HG02938 (cell line): ENCODE results near the gene HABP4.

Experiments used
- ATAC-seq: cut with Tn5 transposase; IDR thresholded peaks from one replicate; pipeline ENCODE4 v1.9.1; 2021; ENCODE audit warnings: mild to moderate bottlenecking, moderate library complexity; ENCODE audit not compliant: unreplicated experiment

HABP4 gene

DNA sequence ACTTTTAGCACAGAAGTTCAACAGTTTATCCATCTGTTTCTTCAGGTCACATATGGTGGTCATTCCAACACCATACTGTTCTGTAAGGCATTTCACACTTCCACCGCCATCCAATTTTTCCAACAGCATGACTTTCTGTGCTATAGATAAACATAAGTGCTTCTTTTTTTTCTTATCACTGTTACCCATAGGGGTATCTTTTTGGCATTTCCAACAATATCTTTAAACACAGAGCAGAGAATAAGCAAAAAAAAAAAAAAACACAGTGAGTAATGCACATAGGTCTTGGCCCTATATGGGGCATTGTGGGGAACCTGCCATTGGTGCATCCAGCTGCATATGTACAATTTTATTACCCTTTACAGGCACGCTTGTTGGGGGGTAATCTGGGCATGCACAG, 19.6 kb upstream of the HABP4 start:
- ATAC-seq: no peak

DNA sequence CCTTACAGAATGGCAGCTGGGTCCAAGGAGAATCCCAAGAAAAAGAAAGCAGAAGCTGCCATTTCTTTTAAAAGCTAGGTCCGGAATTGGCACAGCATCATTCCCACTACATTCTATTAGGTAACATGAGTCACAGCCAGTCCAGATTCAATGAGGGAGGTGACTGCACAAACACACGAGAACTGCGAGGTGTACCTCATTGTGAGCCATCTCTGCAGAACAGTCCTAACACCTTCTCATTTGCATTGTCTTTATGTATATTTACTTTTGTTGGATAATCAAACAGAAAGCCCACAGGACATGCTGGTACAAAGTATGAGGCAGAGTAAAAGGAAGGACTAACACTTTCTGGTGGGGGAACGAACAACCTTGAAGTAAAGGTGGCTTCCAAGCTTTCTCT, 14.6 kb upstream of the HABP4 start:
- ATAC-seq: no peak

DNA sequence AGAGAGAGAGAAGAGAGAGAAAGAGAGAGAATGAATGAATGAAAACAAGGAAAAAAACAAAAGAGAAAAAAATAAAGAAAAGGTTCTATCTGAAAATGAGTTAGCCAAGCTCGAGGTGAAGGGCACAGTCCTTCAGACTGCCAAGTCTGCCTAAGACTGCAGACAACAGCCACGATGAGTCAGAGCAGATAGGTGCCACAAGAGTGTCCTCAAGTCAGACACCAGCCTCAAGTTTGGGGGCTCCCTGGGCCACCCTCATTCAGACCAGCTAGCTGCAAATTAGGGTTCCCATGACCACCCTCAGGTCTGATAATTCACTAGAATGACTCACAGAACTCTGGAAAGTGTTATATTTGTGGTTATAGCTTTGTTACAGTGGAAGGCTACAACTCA, 13.9 kb upstream of the HABP4 start:
- no peak for ATAC-seq

DNA sequence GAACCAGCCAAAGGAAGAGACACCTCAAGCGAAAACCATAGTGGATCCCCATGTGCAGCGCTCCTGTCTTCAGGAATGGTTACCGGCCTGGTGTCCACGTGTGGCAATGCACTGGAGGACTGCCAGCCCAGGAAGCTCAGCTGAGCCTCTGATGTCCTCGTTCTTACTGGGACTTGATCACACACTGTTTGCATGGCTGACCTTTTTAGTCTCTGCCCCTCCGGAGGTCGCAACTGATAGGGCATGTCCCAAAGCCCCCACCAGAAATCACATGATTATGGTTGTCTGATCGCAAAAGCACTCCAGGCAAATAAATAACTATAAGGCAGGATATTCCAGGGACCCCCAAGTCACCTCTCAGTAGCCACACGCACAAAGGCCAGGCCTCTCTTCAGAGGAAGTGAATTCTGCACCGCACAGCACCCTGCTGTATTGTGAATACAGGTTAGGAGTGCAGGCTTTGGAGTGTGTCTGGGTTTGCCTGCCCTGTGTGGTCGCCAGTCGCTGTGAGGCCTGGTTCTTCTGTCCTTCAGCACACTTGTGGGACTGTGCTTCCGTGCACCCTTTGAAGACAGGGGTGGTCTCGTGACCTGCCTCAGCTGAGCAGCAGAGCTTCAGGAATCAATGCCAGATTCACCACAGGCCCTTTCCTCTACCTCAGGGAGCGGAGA, 13.4 kb upstream of the HABP4 start:
- no peak for ATAC-seq

DNA sequence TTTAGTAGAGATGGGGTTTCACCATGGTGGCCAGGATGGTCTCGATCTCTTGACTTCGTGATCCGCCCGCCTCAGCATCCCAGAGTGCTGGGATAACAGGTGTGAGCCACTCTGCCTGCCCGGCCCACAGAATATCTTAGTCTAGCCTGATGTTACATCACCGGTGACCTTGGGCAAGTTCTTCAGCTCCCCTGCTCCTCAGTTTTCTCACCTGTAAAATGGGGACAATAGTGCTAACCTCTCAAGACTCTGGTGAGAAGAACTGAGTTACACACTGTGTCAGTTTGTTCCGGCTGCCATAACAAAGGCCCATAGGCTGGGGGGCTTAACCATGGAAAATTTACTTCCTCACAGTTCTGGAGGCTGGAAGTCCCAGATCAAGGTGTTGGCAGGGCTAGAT, 12.5 kb upstream of the HABP4 start:
- no peak for ATAC-seq

DNA sequence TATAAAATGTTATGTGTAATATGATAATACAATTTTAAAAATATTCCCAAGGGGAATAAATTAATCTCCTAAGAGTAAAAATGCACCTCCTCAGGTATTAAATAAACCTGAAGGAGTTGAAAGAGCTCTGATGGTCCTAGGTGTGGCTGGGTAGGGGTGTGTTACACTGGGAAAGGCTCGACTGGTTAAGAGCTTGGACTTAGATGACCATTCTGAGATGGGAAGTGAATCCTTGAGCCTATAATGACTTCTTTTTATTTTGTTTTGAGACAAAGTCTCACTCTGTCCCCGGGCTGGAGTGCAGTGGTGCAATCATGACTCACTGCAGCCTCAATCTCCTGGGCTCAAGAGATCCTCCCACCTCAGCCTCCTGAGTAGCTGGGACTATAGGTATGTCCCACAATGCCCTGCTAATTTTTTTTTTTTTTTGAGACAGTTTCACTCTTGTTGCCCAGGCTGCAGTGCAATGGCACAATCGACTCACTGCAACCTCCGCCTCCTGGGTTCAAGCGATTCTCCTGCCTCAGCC, 9.2 kb upstream of the HABP4 start:
- ATAC-seq: no peak

DNA sequence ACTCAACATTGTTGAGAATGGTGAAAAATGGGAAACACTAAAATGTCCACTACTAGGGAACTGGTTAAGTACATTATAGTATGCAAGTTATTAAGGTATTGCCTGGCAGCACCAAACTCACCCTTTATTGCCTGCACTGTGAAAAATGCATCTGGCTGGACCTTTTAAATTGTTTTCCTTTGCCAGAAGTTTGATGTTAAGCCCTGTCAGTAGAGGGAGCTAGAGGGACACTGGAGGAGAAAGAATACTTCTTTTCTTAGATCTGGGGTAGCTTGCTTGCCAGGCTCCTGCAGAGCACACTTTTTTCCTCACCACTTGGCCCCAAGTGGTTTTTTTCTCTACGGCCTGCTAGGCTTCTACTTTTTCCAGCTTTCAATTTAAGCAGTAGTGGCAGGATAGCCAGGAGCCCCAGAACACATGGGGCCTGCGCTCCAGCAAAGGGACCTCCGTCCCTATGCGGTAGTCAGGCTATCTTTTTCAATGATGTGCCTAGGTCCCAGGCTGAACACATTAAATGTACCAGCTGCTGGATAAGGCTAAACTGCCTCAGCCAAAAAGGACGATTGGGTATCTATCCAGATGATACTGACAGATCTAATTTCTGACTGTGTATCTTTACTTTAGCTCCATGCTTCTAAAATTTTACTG, 8.0 kb upstream of the HABP4 start:
- no peak for ATAC-seq

DNA sequence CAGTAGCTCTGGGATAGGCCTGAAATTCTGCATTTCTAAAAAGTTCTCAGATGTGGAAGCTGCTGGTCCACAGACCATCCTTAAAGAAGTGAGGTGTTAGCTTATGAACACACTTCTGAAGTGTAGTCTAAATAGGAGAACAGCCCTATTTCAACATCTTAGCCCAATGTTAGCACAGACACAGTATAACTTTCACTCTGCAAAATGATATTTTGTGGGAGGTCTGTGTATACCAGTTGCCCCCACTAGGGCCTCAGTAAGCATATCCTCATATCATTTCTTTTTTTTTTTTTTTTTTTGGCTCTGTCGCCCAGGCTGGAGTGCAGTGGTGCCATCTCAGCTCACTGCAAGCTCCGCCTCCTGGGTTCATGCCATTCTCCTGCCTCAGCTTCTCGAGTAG, 7.5 kb upstream of the HABP4 start:
- ATAC-seq: no peak

DNA sequence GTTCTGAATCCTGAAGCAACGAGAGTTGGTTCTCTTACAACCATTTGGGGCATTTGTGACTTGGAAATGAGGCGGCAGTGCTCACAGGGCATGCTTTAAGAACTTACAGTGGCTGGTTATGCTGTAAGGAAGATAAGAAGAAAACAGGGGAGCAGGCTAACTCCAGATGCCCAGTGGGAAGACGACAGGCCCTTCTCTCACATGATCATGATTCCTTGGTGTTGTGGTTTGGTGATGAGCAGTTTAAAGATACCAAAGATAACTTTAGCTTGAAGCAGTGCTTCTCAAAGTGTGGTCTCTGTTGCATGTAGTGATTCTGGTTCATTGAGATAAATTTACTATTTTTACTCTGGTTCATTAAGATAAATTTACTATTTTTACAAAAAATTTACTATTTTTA, 2.6 kb upstream of the HABP4 start:
- no peak for ATAC-seq

DNA sequence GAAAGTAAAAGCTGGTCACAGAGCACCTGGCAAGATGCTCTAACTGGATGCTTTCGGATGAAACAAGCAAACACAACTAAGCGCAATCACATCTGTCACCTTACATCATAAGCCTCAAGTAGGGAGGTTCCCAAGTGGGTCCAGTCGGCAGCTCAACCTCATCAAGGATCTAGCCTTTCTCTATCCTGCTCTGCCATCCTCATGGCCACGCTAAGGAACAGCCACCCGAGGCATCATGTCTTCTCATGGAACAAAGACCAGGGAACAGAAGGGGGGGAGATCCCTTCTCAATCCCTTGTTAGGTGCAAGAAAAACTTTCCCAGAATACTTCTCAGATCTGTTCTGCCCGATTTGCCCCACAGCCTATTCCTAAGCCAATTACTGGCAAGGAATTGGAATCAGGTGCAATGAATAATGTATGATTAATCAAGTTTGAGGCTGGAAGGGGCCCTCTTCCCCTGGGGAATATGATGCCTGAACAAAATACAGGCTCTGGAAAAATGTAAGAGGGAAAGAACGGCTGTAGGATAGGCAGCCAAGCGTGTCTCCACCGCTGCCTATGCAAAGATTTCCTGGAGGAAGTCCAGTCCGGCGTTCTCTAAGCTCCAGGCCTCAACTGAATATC, 1.3 kb upstream of the HABP4 start:
- ATAC-seq: no peak

DNA sequence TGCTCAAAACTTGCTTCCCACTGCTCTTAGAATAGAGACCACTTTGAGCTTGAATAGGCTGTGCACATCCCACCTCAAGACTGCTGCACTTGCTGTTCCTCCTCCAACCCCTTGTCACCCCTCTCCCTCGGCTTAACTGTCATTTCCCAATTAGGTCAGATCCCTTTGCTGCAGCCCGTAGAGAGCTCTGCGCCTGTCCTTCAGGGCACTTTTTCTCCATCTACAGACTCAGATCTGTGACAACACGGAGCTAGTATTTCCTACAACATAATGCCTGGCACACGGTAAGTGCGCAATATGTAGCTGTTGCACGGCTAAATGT, 485 bp upstream of the HABP4 start:
- peak; percentile 32 for ATAC-seq

DNA sequence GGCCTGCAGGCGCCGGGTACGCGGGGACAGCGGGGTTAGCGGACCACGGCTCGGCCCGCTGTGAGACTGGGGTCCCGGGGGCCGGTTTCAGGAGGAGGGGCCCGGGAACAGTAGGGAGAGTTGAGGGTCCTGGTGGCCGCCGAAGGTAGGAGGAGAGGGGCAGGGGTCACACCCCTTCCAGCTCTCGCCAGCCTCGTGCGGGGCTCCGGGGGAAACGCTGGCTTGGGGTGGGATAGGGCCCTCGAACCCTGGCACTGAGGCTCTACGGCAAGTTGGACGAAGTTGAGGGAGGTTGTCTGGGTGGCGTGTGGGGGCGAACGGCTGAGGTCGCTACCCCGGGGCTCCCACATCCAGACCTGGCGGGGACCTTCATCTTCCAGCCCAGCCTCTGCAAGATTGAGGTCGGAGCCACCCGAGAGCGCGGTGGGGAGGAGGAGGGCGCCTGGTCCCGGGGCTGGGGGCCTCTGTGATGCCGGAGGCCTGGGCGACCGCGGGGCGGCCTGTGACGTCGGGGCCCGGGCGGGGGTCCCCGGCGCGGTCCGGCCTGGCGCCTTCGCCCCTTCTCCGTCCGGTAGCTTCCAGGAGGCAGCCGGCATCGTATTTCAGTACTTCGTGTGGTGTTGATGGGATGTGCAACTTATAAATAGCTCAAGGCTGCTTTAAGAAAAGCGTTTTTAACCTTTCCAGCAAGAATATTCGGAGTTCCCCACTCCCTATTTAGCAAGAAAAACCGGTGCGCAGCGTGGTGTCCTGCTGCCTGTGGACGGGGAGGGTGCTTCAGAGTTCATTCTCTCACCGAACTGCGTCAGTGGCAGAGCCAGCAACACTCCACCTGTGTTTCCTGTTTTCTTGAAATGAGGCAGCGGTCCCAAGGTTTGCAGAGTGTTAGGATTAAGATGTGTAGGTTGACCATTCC, 902 bp downstream of the HABP4 start:
- ATAC-seq: no peak

DNA sequence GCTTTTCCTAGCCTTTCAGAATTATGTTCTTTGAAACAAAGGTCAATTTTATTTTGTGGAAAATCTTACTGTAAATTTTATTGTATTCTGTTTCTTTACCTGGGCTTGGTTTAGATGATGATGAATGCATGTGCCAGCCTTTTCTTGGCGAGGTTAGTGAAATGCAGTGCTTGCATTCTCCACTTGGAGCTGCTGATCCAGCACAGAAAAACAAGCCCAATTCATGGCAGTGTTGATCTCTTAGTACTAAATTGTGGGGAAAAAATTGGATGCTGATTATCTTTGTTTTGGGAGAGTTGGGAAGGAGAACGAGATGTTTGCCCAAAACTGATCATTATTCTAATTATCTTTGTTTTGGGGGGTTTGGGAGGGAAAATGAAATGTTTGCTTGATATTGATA, 3.7 kb downstream of the HABP4 start:
- no peak for ATAC-seq

DNA sequence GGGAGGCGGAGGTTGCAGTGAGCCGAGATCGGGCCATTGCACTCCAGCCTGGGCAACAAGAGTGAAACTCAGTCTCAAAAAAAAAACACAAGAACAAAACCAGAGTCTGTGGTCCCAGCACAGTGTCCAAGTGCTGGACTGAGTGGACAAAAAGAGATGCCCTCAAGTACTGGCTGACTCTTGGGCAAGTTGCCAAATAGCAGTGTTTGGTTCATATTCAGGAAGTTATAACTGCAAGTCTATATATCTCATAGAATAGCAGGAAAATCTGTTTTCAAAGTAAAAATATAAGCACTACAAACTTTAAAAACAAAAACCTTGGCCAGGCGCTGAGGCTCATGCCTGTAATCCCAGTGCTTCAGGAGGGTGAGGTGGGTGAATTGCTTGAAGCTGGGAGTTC, 7.3 kb downstream of the HABP4 start:
- no peak for ATAC-seq

DNA sequence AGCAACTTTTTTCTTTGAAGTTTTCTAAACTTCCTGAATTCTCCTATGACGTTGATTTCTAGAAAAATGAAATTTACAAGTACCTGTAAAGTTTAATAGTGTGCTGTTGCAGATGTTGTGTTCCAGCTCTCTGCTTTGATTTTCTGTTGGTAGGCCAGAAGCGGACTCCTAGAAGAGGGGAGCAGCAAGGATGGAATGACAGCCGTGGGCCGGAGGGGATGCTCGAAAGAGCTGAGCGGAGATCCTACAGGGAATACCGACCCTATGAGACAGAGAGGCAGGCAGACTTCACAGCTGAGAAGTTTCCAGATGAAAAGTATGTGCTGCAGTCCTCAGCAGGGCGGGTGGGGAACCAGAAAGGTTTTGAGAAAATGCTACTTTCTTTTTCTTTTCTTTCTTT, 8.3 kb downstream of the HABP4 start:
- no peak for ATAC-seq

DNA sequence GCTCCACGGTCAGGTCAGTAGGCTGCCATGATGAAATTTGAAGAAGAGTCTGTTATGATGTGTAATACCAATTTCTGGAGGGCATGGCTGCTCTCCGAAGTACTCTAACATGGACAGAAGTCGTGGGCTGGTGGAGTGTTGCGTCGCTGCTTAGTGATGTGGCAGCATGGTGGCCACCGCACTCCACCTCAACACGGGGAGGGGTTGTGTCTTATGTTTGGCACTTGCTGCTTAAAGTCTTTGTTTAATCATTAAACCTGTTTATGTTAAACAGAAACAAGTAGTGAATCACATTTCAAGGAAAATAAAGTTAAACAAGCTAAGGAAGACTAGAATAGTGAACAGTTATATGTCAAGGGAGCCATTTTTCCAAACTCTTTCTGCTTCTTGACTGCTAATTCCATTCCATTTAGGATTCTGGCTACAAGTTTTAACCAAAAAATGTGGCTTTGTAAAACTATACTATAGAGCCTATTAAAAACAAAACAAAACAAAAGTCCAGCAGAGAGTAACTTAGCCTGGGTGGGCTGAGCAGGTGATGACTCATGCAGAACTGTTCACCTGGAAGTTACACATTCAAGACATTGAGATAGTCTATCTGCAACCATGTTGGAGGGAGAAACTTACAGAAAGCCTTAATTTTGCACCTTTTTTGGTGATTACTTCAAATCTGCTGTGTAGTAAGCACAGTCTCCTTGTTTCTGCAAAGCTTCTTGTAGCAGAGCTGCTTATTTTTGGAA, 9.5 kb downstream of the HABP4 start:
- ATAC-seq: no peak

DNA sequence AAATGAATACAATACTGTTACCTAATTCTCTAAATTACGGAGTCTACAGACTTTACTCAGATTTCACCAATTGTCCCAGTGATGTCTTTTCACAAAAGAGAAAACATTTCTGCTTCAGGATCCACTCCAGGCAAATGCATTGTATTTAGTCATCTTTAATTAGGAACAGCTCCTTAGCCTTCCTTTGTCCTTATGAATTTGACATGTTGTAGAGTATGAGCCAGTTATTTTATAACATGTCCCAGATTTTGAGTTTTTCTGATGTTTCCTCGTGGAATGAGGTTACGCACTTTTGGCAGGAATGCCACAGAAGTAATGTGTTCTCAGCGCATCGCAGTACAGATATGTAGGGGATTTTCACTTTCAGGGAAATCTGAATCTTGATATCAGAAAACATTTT, 10.5 kb downstream of the HABP4 start:
- no peak for ATAC-seq

DNA sequence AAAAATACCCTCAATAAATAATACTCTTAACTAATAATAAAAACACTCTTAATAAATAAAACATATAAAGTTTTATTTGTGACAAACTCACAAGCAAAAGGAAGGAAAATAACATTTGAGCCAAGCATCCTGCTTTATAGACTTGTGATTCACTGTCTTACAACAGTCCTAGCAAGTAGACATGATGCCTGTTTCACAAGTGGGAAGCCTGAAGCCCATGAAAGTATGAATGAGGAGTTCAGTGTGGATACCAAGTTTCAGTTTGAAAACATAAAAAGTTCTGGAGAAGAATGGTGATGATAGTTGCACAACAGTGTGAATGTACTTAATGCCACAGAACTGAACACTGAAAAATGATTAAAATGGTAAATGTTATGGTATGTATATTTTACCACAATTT, 10.9 kb downstream of the HABP4 start:
- ATAC-seq: no peak

DNA sequence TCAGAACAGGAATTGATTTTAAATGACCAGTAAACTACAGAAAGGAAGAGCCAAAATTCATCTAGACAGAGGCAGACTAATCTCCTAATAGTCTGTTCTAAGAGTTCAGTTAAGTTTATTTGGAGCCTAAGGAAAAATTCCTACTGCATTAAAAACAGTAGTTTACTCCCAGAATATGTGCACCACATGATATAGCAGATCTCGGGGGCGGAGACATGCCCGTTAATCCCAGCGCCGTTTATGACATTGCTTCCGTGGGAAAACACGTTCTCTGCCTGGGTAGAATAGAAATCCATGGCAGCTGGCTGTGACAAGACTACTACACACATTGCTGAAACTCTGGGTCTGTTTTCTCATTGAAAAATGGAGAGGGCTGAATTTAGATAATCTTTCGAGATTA, 11.4 kb downstream of the HABP4 start:
- ATAC-seq: no peak

DNA sequence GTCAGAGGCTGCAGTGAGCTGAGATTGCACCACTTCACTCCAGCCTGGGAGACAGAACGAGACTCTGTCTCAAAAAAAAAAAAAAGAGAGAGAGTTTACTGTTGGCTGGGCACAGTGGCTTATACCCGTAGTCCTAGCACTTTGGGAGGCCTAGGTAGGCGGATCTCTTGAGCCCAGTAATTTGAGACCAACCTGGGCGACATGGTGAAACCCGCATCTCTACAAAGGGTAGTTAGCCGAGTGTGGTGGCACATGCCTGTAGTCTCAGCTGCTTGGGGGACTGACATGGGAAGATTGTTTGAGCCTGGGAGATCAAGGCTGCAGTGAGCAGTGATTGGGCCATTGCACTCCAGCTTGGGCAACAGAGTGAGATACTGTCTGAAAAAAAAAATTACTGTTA, 12.6 kb downstream of the HABP4 start:
- ATAC-seq: no peak

DNA sequence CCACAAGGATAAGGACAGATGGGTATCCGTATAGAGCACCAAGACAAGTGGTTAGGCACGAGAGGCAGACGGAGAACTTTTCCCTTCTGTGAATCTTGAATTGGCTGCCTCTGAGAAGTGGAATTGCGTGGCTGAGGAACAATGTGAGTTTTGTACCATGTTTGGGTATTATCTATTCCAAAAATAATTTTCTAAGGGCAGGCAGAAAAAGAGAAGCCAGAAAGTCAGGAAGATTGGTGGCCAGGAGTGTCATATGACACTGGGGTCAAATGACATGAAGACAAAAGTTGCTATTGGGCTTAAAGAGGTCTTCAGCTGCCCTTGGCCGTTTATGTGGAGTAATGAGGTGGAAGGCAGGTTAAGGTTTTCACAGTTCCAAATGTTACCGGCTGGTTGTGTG, 14.5 kb downstream of the HABP4 start:
- ATAC-seq: no peak
